GM23338 (cell line): ENCODE results near the gene TLR7. TPM values are rescaled to one million over a fixed set of nuclear protein-coding genes. Genes with fewer than 3 reads are reported as not detected.

Experiments
- ATAC-seq: fragments of 200-7000 bp; cut with Tn5 transposase; 3 replicates; pipeline ENCODE4 v1.9.1; 2020
- DNase-seq: peaks from one replicate; pipeline ENCODE4 v3.0.0-alpha.2; 2015; ENCODE audit warnings: low spot score
- H2AFZ ChIP-seq: fragments of 200-600 bp; sonication (generic); 2 replicates; pipeline ENCODE4 v1.8.0; 2016; ENCODE audit warnings: antibody characterized with exemption, mild to moderate bottlenecking, moderate library complexity
- H3F3A ChIP-seq: fragments of 200-600 bp; sonication (generic); replicated peaks from 2 replicates; pipeline ENCODE4 v1.8.0; 2017; ENCODE audit warnings: antibody characterized with exemption, mixed run types, low read depth
- H3K27ac ChIP-seq: fragments of 200-600 bp; sonication (generic); 2 replicates; pipeline ENCODE4 v1.6.1; 2016; ENCODE audit warnings: low read depth
- H3K27me3 ChIP-seq: fragments of 200-600 bp; sonication (generic); 2 replicates; pipeline ENCODE4 v1.8.0; 2016; ENCODE audit warnings: mild to moderate bottlenecking, mixed run types, moderate library complexity; ENCODE audit not compliant: insufficient read depth
- H3K36me3 ChIP-seq: fragments of 200-600 bp; sonication (generic); 2 replicates; pipeline ENCODE4 v1.8.0; 2016; ENCODE audit warnings: mild to moderate bottlenecking; ENCODE audit not compliant: insufficient read depth
- H3K4me1 ChIP-seq: fragments of 200-600 bp; sonication (generic); 2 replicates; pipeline ENCODE4 v1.8.0; 2016; ENCODE audit warnings: mild to moderate bottlenecking, moderate library complexity; ENCODE audit not compliant: insufficient read depth
- H3K4me2 ChIP-seq: fragments of 200-600 bp; sonication (generic); 2 replicates; pipeline ENCODE4 v1.7.1; 2017; ENCODE audit warnings: mixed run types
- H3K4me3 ChIP-seq: fragments of 200-600 bp; sonication (generic); 2 replicates; pipeline ENCODE4 v1.6.1; 2016; ENCODE audit warnings: mixed run types
- H3K79me2 ChIP-seq: fragments of 200-600 bp; sonication (generic); replicated peaks from 2 replicates; pipeline ENCODE4 v1.8.0; 2017; ENCODE audit warnings: mild to moderate bottlenecking; ENCODE audit not compliant: insufficient read depth
- H3K9me2 ChIP-seq: fragments of 200-600 bp; sonication (generic); 2 replicates; pipeline ENCODE4 v1.8.0; 2017; ENCODE audit not compliant: insufficient read depth
- H4K20me1 ChIP-seq: fragments of 200-600 bp; sonication (generic); replicated peaks from 2 replicates; pipeline ENCODE4 v1.8.0; 2017; ENCODE audit warnings: mild to moderate bottlenecking; ENCODE audit not compliant: insufficient read depth
- H3K27ac Mint-ChIP-seq: 2 replicates; pipeline ENCODE4 v1.8.0; 2020; ENCODE audit warnings: inconsistent platforms, mild to moderate bottlenecking, moderate library complexity, mixed read lengths
- H3K27me3 Mint-ChIP-seq: 3 replicates; pipeline ENCODE4 v1.8.0; 2022; ENCODE audit warnings: low read depth, mild to moderate bottlenecking, moderate library complexity, mixed read lengths, inconsistent platforms; ENCODE audit not compliant: insufficient read depth, poor library complexity
- H3K36me3 Mint-ChIP-seq: 3 replicates; pipeline ENCODE4 v1.8.0; 2021; ENCODE audit warnings: low read depth, mild to moderate bottlenecking, inconsistent platforms, moderate library complexity, mixed read lengths
- H3K4me1 Mint-ChIP-seq: 3 replicates; pipeline ENCODE4 v1.8.0; 2020; ENCODE audit warnings: mild to moderate bottlenecking, inconsistent platforms, mixed read lengths
- H3K4me3 Mint-ChIP-seq: 3 replicates; pipeline ENCODE4 v1.8.0; 2021; ENCODE audit warnings: moderate library complexity, mild to moderate bottlenecking, inconsistent platforms, mixed read lengths
- H3K9me3 Mint-ChIP-seq: 3 replicates; pipeline ENCODE4 v1.8.0; 2020; ENCODE audit warnings: moderate library complexity, mild to moderate bottlenecking, inconsistent platforms, mixed read lengths
- CREB1 ChIP-seq: fragments of 250-450 bp; sonication (Bioruptor Pico); IDR thresholded peaks from 2 replicates; pipeline ENCODE4 v1.5.0; 2020; ENCODE audit warnings: low read depth, mild to moderate bottlenecking, moderate library complexity
- EZH2 ChIP-seq: fragments of 200-600 bp; sonication (generic); IDR thresholded peaks from one replicate; pipeline ENCODE4 v1.8.0; 2017; ENCODE audit warnings: antibody characterized with exemption, mild to moderate bottlenecking, low read depth; ENCODE audit not compliant: unreplicated experiment
- EZH2phosphoT487 ChIP-seq: fragments of 200-600 bp; sonication (generic); IDR thresholded peaks from one replicate; pipeline ENCODE4 v1.8.1; 2018; ENCODE audit warnings: antibody characterized with exemption; ENCODE audit not compliant: unreplicated experiment
- JUNB ChIP-seq: IDR thresholded peaks from one replicate; pipeline ENCODE4 v1.6.1; 2016; ENCODE audit warnings: antibody characterized with exemption; ENCODE audit not compliant: unreplicated experiment
- NANOG ChIP-seq: IDR thresholded peaks from 2 replicates; pipeline ENCODE4 v1.6.1; 2016; ENCODE audit warnings: antibody characterized with exemption, borderline replicate concordance
- POLR2AphosphoS5 ChIP-seq: IDR thresholded peaks from 2 replicates; pipeline ENCODE4 v1.6.1; 2016; ENCODE audit warnings: antibody characterized with exemption, low read depth
- ZNF114 ChIP-seq: fragments of 250-450 bp; sonication (Bioruptor Pico); IDR thresholded peaks from 2 replicates; pipeline ENCODE4 v1.5.0; 2020; ENCODE audit warnings: mild to moderate bottlenecking, moderate library complexity
- ZNF331 ChIP-seq: fragments of 250-450 bp; sonication (Bioruptor Pico); IDR thresholded peaks from 2 replicates; pipeline ENCODE4 v1.5.0; 2020; ENCODE audit warnings: low read depth, mild to moderate bottlenecking, moderate library complexity
- polyA plus RNA-seq: library from polyadenylated mRNA; unstranded; fragments of >200 nt; fragmentation: Nextera tagmentation; extraction: Ambion mirVana; gene quantifications from 2 replicates; pipeline ENCODE4 v1.2.1, GENCODE V29; 2016
- total RNA-seq: library from RNA; depleted of rRNA; stranded (reverse); fragments of >200 nt; shearing (Covaris generic); gene quantifications from 2 replicates; pipeline ENCODE4 v1.2.3, GENCODE V29; 2014
- TF ChIP-seq, protein P1 (sequence below): IDR thresholded peaks from one replicate; pipeline ENCODE4 v1.6.1; 2018; ENCODE audit warnings: antibody characterized with exemption; ENCODE audit not compliant: unreplicated experiment
- TF ChIP-seq, protein P2 (sequence below): fragments of 250-450 bp; sonication (Bioruptor Pico); IDR thresholded peaks from 2 replicates; pipeline ENCODE4 v1.5.0; 2020; ENCODE audit warnings: mild to moderate bottlenecking, moderate library complexity
- TF ChIP-seq, protein P3 (sequence below), 2 experiments: fragments of 200-600 bp in 1 of 2; sonication (generic) in 1 of 2; conservative IDR thresholded peaks; 2 replicates each; pipeline versions ENCODE4 v1.5.1 to v1.6.1; 2016 to 2017; ENCODE audit warnings: antibody characterized with exemption in 2 of 2, low read depth in 2 of 2, mild to moderate bottlenecking in 2 of 2, moderate library complexity in 1 of 2

The TLR7 gene
- total and polyA plus RNA-seq, 2 experiments from 2014 or later: not detected

GRCh38 chrX:12922599-12922919 lies 55.7 kb downstream of the TLR7 start:
- Mint-ChIP-seq H3K36me3 (no peaks in the 10 kb centered on the region; the same call in 2 of the 3 replicates), H3K4me1 (no peaks in the 10 kb centered on the region), H3K27ac (no peak overlapping the region), H3K9me3 (no peaks in the 10 kb centered on the region; the same call in 2 of the 3 replicates), H3K27me3 (no peaks in the 10 kb centered on the region), H3K4me3 (no peak overlapping the region)
- Histone ChIP-seq H3F3A (no peaks in the 10 kb centered on the region), H3K4me2 (no peak overlapping the region), H3K79me2 (no peaks in the 10 kb centered on the region), H3K9me2 (no peaks in the 10 kb centered on the region), H3K27me3 (no peaks in the 10 kb centered on the region), H3K4me1 (no peaks in the 10 kb centered on the region), H4K20me1 (no peaks in the 10 kb centered on the region), H3K27ac (no peak overlapping the region), H3K4me3 (no peak overlapping the region), H2AFZ (no peak overlapping the region), H3K36me3 (no peaks in the 10 kb centered on the region)
- ATAC-seq (no peak), DNase-seq (no peak)
- TF ChIP-seq NANOG (no peak), ZNF114 (CRISPR knock-in tag) (no peak), CREB1 (CRISPR knock-in tag) (no peak), ZNF331 (CRISPR knock-in tag) (no peak), POLR2AphosphoS5 (no peak), JUNB (no peak), EZH2 (no peak), EZH2phosphoT487 (no peak)
- TF ChIP-seq, protein P1, sequence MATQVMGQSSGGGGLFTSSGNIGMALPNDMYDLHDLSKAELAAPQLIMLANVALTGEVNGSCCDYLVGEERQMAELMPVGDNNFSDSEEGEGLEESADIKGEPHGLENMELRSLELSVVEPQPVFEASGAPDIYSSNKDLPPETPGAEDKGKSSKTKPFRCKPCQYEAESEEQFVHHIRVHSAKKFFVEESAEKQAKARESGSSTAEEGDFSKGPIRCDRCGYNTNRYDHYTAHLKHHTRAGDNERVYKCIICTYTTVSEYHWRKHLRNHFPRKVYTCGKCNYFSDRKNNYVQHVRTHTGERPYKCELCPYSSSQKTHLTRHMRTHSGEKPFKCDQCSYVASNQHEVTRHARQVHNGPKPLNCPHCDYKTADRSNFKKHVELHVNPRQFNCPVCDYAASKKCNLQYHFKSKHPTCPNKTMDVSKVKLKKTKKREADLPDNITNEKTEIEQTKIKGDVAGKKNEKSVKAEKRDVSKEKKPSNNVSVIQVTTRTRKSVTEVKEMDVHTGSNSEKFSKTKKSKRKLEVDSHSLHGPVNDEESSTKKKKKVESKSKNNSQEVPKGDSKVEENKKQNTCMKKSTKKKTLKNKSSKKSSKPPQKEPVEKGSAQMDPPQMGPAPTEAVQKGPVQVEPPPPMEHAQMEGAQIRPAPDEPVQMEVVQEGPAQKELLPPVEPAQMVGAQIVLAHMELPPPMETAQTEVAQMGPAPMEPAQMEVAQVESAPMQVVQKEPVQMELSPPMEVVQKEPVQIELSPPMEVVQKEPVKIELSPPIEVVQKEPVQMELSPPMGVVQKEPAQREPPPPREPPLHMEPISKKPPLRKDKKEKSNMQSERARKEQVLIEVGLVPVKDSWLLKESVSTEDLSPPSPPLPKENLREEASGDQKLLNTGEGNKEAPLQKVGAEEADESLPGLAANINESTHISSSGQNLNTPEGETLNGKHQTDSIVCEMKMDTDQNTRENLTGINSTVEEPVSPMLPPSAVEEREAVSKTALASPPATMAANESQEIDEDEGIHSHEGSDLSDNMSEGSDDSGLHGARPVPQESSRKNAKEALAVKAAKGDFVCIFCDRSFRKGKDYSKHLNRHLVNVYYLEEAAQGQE: no peak
- TF ChIP-seq, protein P2, sequence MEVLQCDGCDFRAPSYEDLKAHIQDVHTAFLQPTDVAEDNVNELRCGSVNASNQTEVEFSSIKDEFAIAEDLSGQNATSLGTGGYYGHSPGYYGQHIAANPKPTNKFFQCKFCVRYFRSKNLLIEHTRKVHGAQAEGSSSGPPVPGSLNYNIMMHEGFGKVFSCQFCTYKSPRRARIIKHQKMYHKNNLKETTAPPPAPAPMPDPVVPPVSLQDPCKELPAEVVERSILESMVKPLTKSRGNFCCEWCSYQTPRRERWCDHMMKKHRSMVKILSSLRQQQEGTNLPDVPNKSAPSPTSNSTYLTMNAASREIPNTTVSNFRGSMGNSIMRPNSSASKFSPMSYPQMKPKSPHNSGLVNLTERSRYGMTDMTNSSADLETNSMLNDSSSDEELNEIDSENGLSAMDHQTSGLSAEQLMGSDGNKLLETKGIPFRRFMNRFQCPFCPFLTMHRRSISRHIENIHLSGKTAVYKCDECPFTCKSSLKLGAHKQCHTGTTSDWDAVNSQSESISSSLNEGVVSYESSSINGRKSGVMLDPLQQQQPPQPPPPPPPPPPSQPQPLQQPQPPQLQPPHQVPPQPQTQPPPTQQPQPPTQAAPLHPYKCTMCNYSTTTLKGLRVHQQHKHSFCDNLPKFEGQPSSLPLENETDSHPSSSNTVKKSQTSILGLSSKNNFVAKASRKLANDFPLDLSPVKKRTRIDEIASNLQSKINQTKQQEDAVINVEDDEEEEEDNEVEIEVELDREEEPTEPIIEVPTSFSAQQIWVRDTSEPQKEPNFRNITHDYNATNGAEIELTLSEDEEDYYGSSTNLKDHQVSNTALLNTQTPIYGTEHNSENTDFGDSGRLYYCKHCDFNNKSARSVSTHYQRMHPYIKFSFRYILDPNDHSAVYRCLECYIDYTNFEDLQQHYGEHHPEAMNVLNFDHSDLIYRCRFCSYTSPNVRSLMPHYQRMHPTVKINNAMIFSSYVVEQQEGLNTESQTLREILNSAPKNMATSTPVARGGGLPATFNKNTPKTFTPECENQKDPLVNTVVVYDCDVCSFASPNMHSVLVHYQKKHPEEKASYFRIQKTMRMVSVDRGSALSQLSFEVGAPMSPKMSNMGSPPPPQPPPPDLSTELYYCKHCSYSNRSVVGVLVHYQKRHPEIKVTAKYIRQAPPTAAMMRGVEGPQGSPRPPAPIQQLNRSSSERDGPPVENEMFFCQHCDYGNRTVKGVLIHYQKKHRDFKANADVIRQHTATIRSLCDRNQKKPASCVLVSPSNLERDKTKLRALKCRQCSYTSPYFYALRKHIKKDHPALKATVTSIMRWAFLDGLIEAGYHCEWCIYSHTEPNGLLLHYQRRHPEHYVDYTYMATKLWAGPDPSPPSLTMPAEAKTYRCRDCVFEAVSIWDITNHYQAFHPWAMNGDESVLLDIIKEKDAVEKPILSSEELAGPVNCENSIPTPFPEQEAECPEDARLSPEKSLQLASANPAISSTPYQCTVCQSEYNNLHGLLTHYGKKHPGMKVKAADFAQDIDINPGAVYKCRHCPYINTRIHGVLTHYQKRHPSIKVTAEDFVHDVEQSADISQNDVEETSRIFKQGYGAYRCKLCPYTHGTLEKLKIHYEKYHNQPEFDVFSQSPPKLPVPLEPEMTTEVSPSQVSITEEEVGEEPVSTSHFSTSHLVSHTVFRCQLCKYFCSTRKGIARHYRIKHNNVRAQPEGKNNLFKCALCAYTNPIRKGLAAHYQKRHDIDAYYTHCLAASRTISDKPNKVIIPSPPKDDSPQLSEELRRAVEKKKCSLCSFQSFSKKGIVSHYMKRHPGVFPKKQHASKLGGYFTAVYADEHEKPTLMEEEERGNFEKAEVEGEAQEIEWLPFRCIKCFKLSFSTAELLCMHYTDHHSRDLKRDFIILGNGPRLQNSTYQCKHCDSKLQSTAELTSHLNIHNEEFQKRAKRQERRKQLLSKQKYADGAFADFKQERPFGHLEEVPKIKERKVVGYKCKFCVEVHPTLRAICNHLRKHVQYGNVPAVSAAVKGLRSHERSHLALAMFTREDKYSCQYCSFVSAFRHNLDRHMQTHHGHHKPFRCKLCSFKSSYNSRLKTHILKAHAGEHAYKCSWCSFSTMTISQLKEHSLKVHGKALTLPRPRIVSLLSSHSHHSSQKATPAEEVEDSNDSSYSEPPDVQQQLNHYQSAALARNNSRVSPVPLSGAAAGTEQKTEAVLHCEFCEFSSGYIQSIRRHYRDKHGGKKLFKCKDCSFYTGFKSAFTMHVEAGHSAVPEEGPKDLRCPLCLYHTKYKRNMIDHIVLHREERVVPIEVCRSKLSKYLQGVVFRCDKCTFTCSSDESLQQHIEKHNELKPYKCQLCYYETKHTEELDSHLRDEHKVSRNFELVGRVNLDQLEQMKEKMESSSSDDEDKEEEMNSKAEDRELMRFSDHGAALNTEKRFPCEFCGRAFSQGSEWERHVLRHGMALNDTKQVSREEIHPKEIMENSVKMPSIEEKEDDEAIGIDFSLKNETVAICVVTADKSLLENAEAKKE (CRISPR knock-in tag): no peak
- TF ChIP-seq, protein P3, sequence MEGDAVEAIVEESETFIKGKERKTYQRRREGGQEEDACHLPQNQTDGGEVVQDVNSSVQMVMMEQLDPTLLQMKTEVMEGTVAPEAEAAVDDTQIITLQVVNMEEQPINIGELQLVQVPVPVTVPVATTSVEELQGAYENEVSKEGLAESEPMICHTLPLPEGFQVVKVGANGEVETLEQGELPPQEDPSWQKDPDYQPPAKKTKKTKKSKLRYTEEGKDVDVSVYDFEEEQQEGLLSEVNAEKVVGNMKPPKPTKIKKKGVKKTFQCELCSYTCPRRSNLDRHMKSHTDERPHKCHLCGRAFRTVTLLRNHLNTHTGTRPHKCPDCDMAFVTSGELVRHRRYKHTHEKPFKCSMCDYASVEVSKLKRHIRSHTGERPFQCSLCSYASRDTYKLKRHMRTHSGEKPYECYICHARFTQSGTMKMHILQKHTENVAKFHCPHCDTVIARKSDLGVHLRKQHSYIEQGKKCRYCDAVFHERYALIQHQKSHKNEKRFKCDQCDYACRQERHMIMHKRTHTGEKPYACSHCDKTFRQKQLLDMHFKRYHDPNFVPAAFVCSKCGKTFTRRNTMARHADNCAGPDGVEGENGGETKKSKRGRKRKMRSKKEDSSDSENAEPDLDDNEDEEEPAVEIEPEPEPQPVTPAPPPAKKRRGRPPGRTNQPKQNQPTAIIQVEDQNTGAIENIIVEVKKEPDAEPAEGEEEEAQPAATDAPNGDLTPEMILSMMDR (conservative IDR thresholded peaks at IDR 0.05; ENCODE audit: low read depth in 2 of 2): no peak
